HepG2 (cell line): ENCODE data around the gene RPUSD2. TPM values are rescaled to one million over a fixed set of nuclear protein-coding genes. Genes with fewer than 3 reads are reported as not detected.

ENCODE experiments used
- EED ChIP-seq: sonication (generic); formaldehyde crosslinking; IDR thresholded peaks from 2 replicates; pipeline ENCODE4 v1.5.0; 2020; ENCODE audit warnings: mild to moderate bottlenecking, missing genetic modification reagents
- GABPB1 ChIP-seq: IDR thresholded peaks from 2 replicates; pipeline ENCODE4 v1.6.1; 2016; ENCODE audit warnings: mild to moderate bottlenecking, missing genetic modification reagents, moderate library complexity, missing compliant biosample characterization
- KDM5A ChIP-seq: fragments of 200-600 bp; sonication (generic); IDR thresholded peaks from 2 replicates; pipeline ENCODE4 v1.7.0; 2018; ENCODE audit warnings: antibody characterized with exemption, mild to moderate bottlenecking, low read length, borderline replicate concordance
- KMT2A ChIP-seq: sonication (generic); formaldehyde crosslinking; IDR thresholded peaks from 2 replicates; pipeline ENCODE4 v1.4.0; 2020; ENCODE audit warnings: missing genetic modification reagents
- MBD4 ChIP-seq: IDR thresholded peaks from 2 replicates; pipeline ENCODE4 v1.6.1; 2012; ENCODE audit warnings: low read length, inconsistent platforms, borderline replicate concordance
- NFKBIZ ChIP-seq: IDR thresholded peaks from 2 replicates; pipeline ENCODE4 v1.6.1; 2018; ENCODE audit warnings: missing genetic modification reagents, missing compliant biosample characterization
- PHF8 ChIP-seq: sonication (generic); formaldehyde crosslinking; IDR thresholded peaks from 2 replicates; pipeline ENCODE4 v1.5.0; 2020; ENCODE audit warnings: missing genetic modification reagents
- SAP130 ChIP-seq: IDR thresholded peaks from 2 replicates; pipeline ENCODE4 v1.6.1; 2016; ENCODE audit warnings: low read depth
- SPEN ChIP-seq: sonication (generic); formaldehyde crosslinking; IDR thresholded peaks from 2 replicates; pipeline ENCODE4 v1.5.1; 2020; ENCODE audit warnings: low read depth, mild to moderate bottlenecking, missing genetic modification reagents
- TEF ChIP-seq: sonication (generic); formaldehyde crosslinking; IDR thresholded peaks from 2 replicates; pipeline ENCODE4 v1.5.0; 2020; ENCODE audit warnings: missing genetic modification reagents
- ZBTB26 ChIP-seq: IDR thresholded peaks from 2 replicates; pipeline ENCODE4 v1.6.1; 2016; ENCODE audit warnings: missing compliant biosample characterization, missing genetic modification reagents, borderline replicate concordance
- ZFP91 ChIP-seq: sonication (generic); formaldehyde crosslinking; IDR thresholded peaks from 2 replicates; pipeline ENCODE4 v1.9.0; 2022; ENCODE audit warnings: missing genetic modification reagents, mild to moderate bottlenecking, borderline replicate concordance
- ZFX ChIP-seq: sonication (generic); formaldehyde crosslinking; IDR thresholded peaks from 2 replicates; pipeline ENCODE4 v1.4.0; 2020; ENCODE audit warnings: mild to moderate bottlenecking, low read depth, missing genetic modification reagents, moderate library complexity
- ZFY ChIP-seq: sonication (generic); formaldehyde crosslinking; IDR thresholded peaks from 2 replicates; pipeline ENCODE4 v1.4.0; 2020; ENCODE audit warnings: missing genetic modification reagents
- ZNF160 ChIP-seq: sonication (generic); formaldehyde crosslinking; IDR thresholded peaks from 2 replicates; pipeline ENCODE4 v1.8.0; 2022; ENCODE audit warnings: mild to moderate bottlenecking, inconsistent platforms, missing genetic modification reagents
- ZNF280B ChIP-seq: sonication (generic); formaldehyde crosslinking; IDR thresholded peaks from 2 replicates; pipeline ENCODE4 v1.5.0; 2020; ENCODE audit warnings: missing genetic modification reagents, mild to moderate bottlenecking, borderline replicate concordance
- ZNF292 ChIP-seq: sonication (generic); formaldehyde crosslinking; IDR thresholded peaks from 2 replicates; pipeline ENCODE4 v1.8.1; 2022; ENCODE audit warnings: mild to moderate bottlenecking, low read depth, missing genetic modification reagents, borderline replicate concordance
- ZNF337 ChIP-seq: sonication (generic); formaldehyde crosslinking; IDR thresholded peaks from 2 replicates; pipeline ENCODE4 v1.5.1; 2020; ENCODE audit warnings: missing genetic modification reagents, low read depth, mild to moderate bottlenecking, borderline replicate concordance
- ZNF761 ChIP-seq: sonication (generic); formaldehyde crosslinking; conservative IDR thresholded peaks from 2 replicates; pipeline ENCODE4 v1.4.0; 2020; ENCODE audit warnings: mild to moderate bottlenecking, missing genetic modification reagents
- ZSCAN25 ChIP-seq: sonication (generic); formaldehyde crosslinking; IDR thresholded peaks from 2 replicates; pipeline ENCODE4 v1.8.0; 2022; ENCODE audit warnings: mild to moderate bottlenecking, missing genetic modification reagents
- polyA plus RNA-seq, 8 experiments: library from polyadenylated mRNA; depleted of rRNA in 3 of 8; stranded (reverse) in 7 of 8; unstranded in 1 of 8; fragments of >200 nt; fragmentation: Illumina TruSeq in 4 of 8; extraction: Trizol in 4 of 8; gene quantifications; 2 replicates each; pipeline versions ENCODE4 v1.2.1 to v1.2.3, GENCODE V29; 2011 to 2016; ENCODE audit warnings: low read depth in 4 of 8, missing spikeins in 1 of 8, mixed read lengths in 1 of 8; ENCODE audit not compliant: insufficient read depth in 1 of 8
- total RNA-seq, 5 experiments: library from RNA; depleted of rRNA; stranded (reverse); fragments of >200 nt; fragmentation: Illumina TruSeq; extraction: Trizol; gene quantifications; 2 replicates each; pipeline ENCODE4 v1.2.3, GENCODE V29; 2016; ENCODE audit warnings: low read depth in 1 of 5
- TF ChIP-seq, protein P1 (sequence below): sonication (generic); formaldehyde crosslinking; IDR thresholded peaks from 2 replicates; pipeline ENCODE4 v1.5.1; 2020; ENCODE audit warnings: mild to moderate bottlenecking, missing genetic modification reagents

The RPUSD2 gene
- total and polyA plus RNA-seq, 2 of the 13 experiments (the other 11 are each of a cell fraction or from before 2014, with no cell fraction given) = 8.6 to 14.5 TPM

DNA sequence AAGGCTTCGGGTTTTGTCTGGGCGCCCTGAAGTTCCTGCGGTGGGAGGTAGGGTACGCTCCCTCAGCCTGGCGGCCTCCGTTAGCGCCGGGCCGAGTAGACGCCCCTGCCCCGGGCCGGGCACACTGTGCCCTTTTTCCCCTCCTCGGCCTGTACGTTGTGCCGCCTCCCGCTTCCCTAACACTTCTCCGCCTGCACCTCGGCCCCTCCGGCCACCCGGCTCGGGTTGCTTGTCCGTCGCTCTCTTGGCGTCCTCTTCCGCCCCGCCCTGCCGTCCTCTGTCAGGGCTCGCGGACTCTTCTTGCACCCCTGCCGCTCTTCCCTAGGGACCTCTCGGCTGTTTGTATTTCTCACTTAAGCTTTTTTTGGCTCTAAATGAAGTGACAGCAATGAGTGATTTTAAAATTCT is 25.3 kb downstream of the RPUSD2 start (continued):
- TF ChIP-seq ZNF292 (CRISPR knock-in tag) = peak; percentile 51; the same call in 1 of the 2 replicates
- TF ChIP-seq ZNF160 = no peak
- peak; percentile 57; the same call in 1 of the 2 replicates for TF ChIP-seq PHF8 (CRISPR knock-in tag)
- no peak for TF ChIP-seq ZNF337 (CRISPR knock-in tag)
- TF ChIP-seq ZFY (CRISPR knock-in tag) = peak; percentile 67
- TF ChIP-seq SPEN (CRISPR knock-in tag) = 0 out of 2 replicates have a peak, but pooled peaks have one; percentile 13
- TF ChIP-seq EED = peak; percentile 62; the same call in 1 of the 2 replicates
- no peak for TF ChIP-seq MBD4
- peak; percentile 78; the same call in 1 of the 2 replicates for TF ChIP-seq KMT2A (CRISPR knock-in tag)
- TF ChIP-seq ZNF280B (CRISPR knock-in tag) = 0 out of 2 replicates have a peak, but pooled peaks have one; percentile 68
- 0 out of 2 replicates have a peak, but pooled peaks have one; percentile 22 for TF ChIP-seq NFKBIZ (CRISPR knock-in tag)
- peak; percentile 68; the same call in 1 of the 2 replicates for TF ChIP-seq ZFX
- TF ChIP-seq ZSCAN25 (CRISPR knock-in tag) = peak; percentile 75; the same call in 1 of the 2 replicates
- no peak for TF ChIP-seq TEF
- TF ChIP-seq GABPB1 = peak; percentile 67; the same call in 1 of the 2 replicates
- peak; percentile 51; the same call in 1 of the 2 replicates for TF ChIP-seq ZFP91 (CRISPR knock-in tag)
- no peak for TF ChIP-seq ZBTB26 (CRISPR knock-in tag)
- TF ChIP-seq ZNF761 (CRISPR knock-in tag) = peak; percentile 69; the same call in 1 of the 2 replicates
- TF ChIP-seq, protein P1, sequence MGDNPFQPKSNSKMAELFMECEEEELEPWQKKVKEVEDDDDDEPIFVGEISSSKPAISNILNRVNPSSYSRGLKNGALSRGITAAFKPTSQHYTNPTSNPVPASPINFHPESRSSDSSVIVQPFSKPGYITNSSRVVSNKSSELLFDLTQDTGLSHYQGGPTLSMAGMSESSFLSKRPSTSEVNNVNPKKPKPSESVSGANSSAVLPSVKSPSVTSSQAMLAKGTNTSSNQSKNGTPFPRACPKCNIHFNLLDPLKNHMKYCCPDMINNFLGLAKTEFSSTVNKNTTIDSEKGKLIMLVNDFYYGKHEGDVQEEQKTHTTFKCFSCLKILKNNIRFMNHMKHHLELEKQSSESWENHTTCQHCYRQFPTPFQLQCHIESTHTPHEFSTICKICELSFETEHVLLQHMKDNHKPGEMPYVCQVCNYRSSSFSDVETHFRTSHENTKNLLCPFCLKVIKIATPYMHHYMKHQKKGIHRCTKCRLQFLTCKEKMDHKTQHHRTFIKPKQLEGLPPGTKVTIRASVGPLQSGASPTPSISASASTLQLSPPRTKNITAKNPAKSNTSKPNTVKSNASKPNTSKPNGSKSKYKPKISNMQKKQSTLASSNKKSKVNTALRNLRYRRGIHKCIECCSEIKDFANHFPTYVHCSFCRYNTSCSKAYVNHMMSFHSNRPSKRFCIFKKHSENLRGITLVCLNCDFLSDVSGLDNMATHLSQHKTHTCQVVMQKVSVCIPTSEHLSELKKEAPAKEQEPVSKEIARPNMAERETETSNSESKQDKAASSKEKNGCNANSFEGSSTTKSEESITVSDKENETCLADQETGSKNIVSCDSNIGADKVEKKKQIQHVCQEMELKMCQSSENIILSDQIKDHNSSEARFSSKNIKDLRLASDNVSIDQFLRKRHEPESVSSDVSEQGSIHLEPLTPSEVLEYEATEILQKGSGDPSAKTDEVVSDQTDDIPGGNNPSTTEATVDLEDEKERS (CRISPR knock-in tag) = 0 out of 2 replicates have a peak, but pooled peaks have one; percentile 5
- peak; percentile 8; the same call in 1 of the 2 replicates for TF ChIP-seq SAP130 (CRISPR knock-in tag)
- TF ChIP-seq KDM5A = 0 out of 2 replicates have a peak, but pooled peaks have one; percentile 19
